Measurements from ENCODE around the gene PIGT. TPM values are rescaled to one million over a fixed set of nuclear protein-coding genes. Genes with fewer than 3 reads are reported as not detected.
A peak's percentile ranks its signal among the peaks of the same experiment; 100 is the strongest.

PIGT gene
- total RNA-seq, 1 donor from 2014 or later = 80.6 TPM

DNA sequence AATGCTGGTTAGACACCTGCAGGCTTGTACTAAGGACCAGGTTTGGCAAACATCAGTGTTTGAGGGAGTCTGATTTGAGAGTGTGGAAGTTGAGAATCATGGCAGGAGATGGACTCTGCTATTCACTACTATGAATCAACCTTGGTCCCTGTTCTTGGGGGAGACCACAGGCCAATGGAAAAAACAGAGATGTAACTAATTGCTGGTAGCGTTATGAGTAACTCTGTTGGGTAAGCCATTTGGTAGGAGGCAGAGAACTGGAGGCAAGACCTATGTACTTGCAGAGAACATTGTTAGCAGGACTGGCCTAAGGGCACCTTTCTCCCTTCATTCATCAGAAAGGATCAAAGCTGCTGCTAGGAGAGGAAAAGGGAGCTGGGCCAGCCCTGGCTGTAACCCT is 45.3 kb downstream of the PIGT start:
- Mint-ChIP-seq H3K27ac (no peak overlapping the region), H3K27me3 (peaks cover 9% of the 10 kb centered on the region), H3K36me3 (no peaks in the 10 kb centered on the region), H3K9me3 (no peaks in the 10 kb centered on the region), H3K4me3 (no peak overlapping the region), H3K4me1 (ENCODE audit: unreplicated experiment) (no peaks in the 10 kb centered on the region)
- DNase-seq (ENCODE audit: extremely low spot score, unreplicated experiment) = no peak
- TF ChIP-seq, protein P1, sequence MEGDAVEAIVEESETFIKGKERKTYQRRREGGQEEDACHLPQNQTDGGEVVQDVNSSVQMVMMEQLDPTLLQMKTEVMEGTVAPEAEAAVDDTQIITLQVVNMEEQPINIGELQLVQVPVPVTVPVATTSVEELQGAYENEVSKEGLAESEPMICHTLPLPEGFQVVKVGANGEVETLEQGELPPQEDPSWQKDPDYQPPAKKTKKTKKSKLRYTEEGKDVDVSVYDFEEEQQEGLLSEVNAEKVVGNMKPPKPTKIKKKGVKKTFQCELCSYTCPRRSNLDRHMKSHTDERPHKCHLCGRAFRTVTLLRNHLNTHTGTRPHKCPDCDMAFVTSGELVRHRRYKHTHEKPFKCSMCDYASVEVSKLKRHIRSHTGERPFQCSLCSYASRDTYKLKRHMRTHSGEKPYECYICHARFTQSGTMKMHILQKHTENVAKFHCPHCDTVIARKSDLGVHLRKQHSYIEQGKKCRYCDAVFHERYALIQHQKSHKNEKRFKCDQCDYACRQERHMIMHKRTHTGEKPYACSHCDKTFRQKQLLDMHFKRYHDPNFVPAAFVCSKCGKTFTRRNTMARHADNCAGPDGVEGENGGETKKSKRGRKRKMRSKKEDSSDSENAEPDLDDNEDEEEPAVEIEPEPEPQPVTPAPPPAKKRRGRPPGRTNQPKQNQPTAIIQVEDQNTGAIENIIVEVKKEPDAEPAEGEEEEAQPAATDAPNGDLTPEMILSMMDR (conservative IDR thresholded peaks at IDR 0.05) = no peak

DNA sequence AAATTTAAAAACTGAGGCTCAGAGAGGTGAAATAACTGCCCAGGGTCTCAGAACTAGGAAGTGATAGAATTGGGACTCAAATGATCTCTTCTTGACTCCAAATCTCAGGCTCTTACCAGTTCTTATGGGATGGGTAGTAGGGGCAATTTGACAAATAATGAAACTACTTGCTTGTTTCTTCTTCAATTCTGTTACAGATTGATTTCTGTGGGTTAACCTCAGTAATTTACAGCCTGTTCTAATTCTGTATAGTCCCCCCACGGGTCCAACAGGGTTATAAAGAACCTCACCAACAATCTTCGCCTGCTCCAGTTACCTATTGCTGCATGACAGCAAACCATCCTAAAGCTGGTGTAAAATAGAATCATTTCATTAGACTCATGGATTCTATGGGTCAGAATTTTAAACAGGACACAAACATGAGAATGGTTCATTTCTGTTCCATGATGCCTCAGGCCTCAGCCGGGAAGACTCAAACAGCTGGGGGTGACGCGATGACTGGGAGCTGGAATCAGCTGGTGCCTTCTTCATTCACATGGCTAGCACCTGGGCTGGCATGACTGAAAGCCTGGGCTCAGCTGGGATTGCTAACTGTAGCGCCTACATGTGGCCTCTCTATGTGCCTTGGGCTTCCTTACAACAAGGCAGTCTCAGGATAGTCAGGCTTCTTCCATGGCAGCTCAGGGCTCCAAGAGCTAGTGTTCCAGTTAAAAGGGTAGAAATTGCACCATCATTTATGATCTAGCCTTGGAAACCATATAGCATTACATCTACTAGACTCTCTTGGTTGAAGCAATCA is 47.0 kb downstream of the PIGT start:
- Mint-ChIP-seq H3K36me3 (no peaks in the 10 kb centered on the region), H3K4me3 (no peak overlapping the region), H3K27me3 (peaks cover 9% of the 10 kb centered on the region), H3K9me3 (no peaks in the 10 kb centered on the region), H3K4me1 (ENCODE audit: unreplicated experiment) (no peaks in the 10 kb centered on the region), H3K27ac (no peak overlapping the region)
- TF ChIP-seq, protein P1 (conservative IDR thresholded peaks at IDR 0.05) = no peak
- no peak for DNase-seq (ENCODE audit: extremely low spot score, unreplicated experiment)

DNA sequence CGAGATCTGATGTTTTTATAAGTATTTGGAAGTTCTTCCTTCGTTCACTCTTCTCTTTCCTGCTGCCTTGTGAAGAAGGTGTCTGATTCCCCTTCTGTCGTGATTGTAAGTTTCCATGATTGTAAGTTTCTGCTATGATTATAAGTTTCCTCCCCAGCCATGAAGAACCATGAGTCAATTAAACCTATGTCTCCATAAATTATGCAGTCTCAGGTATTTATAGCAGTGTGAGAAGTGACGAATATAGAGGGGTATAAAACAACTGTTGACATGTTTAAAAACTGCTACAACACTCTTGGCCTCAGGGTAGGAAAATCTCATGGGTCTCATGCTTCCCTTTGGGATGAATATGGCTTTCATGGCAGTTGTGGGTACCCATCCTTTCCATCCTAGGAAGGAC is 47.8 kb downstream of the PIGT start:
- Mint-ChIP-seq H3K36me3 (no peaks in the 10 kb centered on the region), H3K4me3 (no peak overlapping the region), H3K27me3 (peaks cover 13% of the 10 kb centered on the region), H3K4me1 (ENCODE audit: unreplicated experiment) (no peaks in the 10 kb centered on the region), H3K27ac (no peak overlapping the region), H3K9me3 (no peaks in the 10 kb centered on the region)
- DNase-seq (ENCODE audit: extremely low spot score, unreplicated experiment) = no peak
- TF ChIP-seq, protein P1 (conservative IDR thresholded peaks at IDR 0.05) = no peak

DNA sequence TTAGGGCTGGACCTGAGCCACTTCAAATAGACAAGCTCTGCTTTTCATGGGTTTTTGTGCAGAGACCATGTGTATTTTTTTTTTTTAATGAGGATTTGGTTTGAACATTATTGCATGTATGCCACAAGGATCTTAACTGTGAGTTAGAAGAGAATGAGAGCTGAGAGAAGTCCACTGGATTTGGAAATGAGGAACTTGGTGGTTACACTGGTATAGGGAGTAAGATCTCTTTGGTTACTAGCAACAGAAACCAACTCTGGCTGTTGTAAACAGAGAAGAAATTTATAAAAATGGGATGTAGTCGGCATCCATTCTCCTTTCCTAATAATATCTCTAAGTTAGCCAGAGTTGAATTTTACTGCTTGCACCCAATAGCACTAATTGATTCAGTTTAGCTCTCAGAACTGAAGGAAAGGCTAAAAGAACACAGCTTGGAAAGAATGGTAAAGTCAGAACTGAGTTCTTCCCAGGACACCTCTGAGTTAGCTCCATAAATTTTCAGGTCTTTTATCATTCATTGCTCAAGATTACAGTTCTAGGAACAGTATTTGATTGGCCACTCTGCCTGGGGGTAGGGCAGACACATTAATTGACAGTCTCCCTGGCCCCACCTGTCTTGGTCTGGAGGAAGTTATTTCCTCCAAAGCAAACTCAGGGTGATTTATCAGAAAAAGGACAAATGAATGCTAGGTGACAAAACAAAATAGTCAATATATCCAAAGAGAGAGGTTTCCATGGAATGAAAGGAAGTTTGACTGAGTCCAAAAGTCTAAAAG is 49.7 kb downstream of the PIGT start:
- peaks cover 15% of the 10 kb centered on the region for H3K27me3 Mint-ChIP-seq
- no peak for DNase-seq (ENCODE audit: extremely low spot score, unreplicated experiment)
- H3K4me3 Mint-ChIP-seq = peak overlapping the region; percentile 43
- no peaks in the 10 kb centered on the region for H3K9me3 Mint-ChIP-seq
- no peaks in the 10 kb centered on the region for H3K36me3 Mint-ChIP-seq
- no peak overlapping the region for H3K27ac Mint-ChIP-seq
- H3K4me1 Mint-ChIP-seq (ENCODE audit: unreplicated experiment) = no peaks in the 10 kb centered on the region
- TF ChIP-seq, protein P1 (conservative IDR thresholded peaks at IDR 0.05) = no peak

DNA sequence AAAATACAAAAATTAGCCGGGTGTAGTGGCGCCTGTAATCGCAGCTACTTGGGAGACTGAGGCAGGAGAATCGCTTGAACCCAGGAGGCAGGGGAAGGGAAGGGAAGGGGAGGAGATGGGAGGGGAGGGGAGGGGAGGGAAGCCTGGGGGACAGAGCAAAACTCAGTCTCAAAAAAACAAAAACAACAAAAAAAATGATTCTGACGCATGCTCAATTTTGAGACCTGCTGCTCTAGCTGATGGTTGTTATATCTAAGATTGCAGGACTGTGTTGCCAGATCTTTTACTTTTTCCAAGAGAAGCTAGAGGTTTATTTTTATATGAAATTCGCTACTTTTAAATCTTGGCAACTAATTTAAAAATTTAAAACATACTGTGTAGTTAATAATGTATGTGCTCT is 51.2 kb downstream of the PIGT start:
- Mint-ChIP-seq H3K4me1 (ENCODE audit: unreplicated experiment) (peaks cover 6% of the 10 kb centered on the region), H3K27ac (no peak overlapping the region), H3K4me3 (no peak overlapping the region), H3K9me3 (no peaks in the 10 kb centered on the region), H3K27me3 (peaks cover 19% of the 10 kb centered on the region), H3K36me3 (peaks cover 3% of the 10 kb centered on the region)
- DNase-seq (ENCODE audit: extremely low spot score, unreplicated experiment) = no peak
- TF ChIP-seq, protein P1 (conservative IDR thresholded peaks at IDR 0.05) = no peak
